Activated naive CD8-positive, alpha-beta T cell (primary cell): ENCODE results near the gene ACAD9.

Experiments used
- H3K27ac Mint-ChIP-seq: one replicate; pipeline ENCODE4 v1.8.0; 2021; ENCODE audit warnings: mixed read lengths
- H3K27me3 Mint-ChIP-seq: one replicate; pipeline ENCODE4 v1.8.0; 2021; ENCODE audit warnings: mixed read lengths
- H3K36me3 Mint-ChIP-seq: one replicate; pipeline ENCODE4 v1.8.0; 2021; ENCODE audit warnings: mixed read lengths
- H3K4me1 Mint-ChIP-seq: one replicate; pipeline ENCODE4 v1.8.0; 2021; ENCODE audit warnings: low read depth, mixed read lengths
- H3K4me3 Mint-ChIP-seq: one replicate; pipeline ENCODE4 v1.8.0; 2021; ENCODE audit warnings: mild to moderate bottlenecking, mixed read lengths
- H3K9me3 Mint-ChIP-seq: one replicate; pipeline ENCODE4 v1.8.0; 2021; ENCODE audit warnings: low read depth, mixed read lengths

Gene ACAD9

DNA sequence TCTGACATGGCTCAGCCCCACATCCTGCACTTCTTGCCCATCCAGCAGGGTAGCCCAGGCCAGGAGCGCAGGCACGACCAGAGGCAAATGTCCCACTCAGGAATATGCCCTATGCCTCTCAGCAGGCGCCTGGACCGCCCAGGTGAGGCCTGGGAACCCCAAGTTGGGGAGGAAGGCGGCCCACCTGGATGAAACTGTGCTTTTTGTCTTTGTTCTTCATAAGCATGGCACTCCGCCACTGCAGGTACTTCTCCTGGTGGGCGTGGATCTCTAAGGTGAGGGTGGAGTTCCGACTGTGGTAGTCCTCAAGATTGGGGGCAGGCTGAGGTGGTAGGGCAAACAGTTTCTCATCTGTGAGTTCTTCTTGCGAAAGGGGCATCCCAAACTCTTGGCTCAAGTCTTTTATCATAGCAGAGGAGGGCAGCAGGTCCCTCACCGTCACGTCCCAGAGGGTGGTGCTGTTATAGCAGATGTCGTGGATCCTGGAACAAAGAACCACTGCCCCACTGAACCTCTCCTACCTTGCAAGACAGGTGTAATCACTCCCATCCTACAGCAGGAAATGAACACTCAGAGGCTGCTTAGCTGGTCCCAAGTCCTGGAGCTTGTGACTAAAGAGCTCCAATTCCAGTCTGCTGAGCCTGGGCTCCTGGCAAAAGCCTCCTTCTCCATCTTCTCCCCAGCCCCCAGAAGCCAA is 53.2 kb downstream of the ACAD9 start:
- Mint-ChIP-seq H3K9me3 (no peaks in the 10 kb centered on the region), H3K4me1 (no peaks in the 10 kb centered on the region), H3K36me3 (no peaks in the 10 kb centered on the region), H3K27me3 (no peaks in the 10 kb centered on the region), H3K27ac (no peak overlapping the region), H3K4me3 (no peak overlapping the region)

DNA sequence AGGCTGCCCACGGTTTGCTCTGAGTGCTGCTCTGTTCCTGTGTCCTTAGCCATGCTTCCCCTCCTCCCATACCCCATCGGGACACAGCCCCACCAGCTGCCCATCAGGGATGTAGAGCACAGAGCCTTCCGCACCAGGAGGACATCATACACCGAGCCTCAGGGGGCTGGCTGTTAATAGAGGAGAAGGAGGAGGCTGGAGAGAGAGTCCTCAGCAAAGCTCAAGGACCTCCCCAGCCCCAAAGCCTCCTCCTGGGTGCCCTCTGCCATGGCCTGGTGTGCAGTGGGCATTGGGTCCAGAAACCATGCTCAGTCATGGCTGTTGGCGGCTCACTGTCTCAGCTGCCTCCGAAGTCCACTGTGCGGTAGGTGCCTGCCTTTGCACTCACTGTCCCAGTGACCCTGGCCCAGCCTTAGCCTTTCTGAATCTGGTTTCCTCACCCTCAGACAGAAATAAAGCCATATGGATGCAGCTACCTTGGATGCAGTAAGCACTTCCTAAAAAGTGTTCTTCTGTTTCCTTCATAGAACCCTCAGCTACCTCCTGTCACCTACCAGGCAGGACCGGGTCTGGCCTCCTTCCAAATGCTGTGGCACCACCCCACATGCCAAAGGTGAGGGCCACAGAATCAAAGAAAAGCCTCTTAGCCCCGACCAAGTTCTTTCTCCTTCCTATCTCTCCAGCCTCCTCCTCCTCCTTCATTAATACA is 53.9 kb downstream of the ACAD9 start:
- no peak overlapping the region for H3K27ac Mint-ChIP-seq
- H3K27me3 Mint-ChIP-seq: no peaks in the 10 kb centered on the region
- H3K9me3 Mint-ChIP-seq: no peaks in the 10 kb centered on the region
- H3K4me1 Mint-ChIP-seq: no peaks in the 10 kb centered on the region
- no peaks in the 10 kb centered on the region for H3K36me3 Mint-ChIP-seq
- no peak overlapping the region for H3K4me3 Mint-ChIP-seq

DNA sequence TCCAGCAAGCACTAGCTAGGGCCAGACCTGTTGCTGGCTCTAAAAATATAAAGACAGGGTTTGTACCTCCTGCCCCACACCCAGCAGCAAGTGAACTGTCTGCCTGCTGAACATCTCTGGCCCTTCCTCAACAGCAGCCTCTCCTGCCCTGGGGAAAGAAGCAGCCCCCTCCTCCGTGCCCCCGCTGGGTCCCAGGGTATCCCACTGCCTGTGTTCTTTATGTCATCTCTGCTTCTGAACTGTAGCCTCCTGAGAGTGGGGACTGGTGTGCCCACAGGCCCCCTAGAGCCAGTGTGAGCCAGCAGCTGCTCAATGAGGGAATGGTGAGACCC is 54.5 kb downstream of the ACAD9 start:
- Mint-ChIP-seq H3K4me1 (no peaks in the 10 kb centered on the region), H3K27ac (no peak overlapping the region), H3K9me3 (no peaks in the 10 kb centered on the region), H3K4me3 (no peak overlapping the region), H3K27me3 (no peaks in the 10 kb centered on the region), H3K36me3 (no peaks in the 10 kb centered on the region)

DNA sequence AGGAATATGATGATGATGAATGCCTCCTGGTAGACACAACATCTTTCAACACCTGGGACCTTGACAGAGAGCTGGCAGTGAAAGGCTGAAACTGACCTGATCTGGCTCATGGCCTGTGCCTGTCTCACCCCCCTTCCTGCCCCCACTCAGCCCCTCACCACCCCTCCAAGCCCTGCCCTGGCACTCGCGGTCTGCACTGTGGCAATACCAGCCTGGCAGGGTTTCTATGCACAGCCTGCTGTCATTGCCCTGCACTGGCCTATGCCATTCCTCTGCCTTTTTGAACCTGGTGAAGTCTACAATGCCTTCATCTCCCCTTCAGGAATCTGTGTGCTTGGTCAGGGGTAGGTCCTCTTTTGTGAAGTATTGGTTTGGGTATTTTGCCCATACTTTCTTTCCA is 56.5 kb downstream of the ACAD9 start:
- Mint-ChIP-seq H3K27me3 (peaks cover 3% of the 10 kb centered on the region), H3K4me3 (no peak overlapping the region), H3K36me3 (no peaks in the 10 kb centered on the region), H3K27ac (no peak overlapping the region), H3K4me1 (no peaks in the 10 kb centered on the region), H3K9me3 (no peaks in the 10 kb centered on the region)

DNA sequence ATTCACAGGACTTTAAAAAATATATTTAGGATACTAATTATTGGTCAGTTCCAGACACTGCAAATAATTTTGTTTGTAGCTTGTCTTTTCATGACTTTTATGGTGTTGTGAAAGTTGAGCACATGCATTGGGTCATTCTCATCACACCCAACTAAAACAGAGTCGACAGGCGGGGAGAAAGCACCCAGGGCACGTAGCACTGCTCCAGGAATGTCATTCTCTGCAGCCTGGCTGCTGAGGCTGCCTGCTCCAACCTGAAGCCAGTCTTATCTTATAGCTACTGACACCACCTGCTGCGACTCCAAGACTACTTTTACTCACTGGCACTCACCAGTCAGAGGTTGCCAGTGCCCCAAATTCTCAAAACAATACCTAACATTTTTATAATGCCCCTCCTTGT is 56.9 kb downstream of the ACAD9 start:
- H3K9me3 Mint-ChIP-seq: no peaks in the 10 kb centered on the region
- no peak overlapping the region for H3K27ac Mint-ChIP-seq
- H3K4me1 Mint-ChIP-seq: no peaks in the 10 kb centered on the region
- peaks cover 3% of the 10 kb centered on the region for H3K27me3 Mint-ChIP-seq
- H3K36me3 Mint-ChIP-seq: no peaks in the 10 kb centered on the region
- no peak overlapping the region for H3K4me3 Mint-ChIP-seq

DNA sequence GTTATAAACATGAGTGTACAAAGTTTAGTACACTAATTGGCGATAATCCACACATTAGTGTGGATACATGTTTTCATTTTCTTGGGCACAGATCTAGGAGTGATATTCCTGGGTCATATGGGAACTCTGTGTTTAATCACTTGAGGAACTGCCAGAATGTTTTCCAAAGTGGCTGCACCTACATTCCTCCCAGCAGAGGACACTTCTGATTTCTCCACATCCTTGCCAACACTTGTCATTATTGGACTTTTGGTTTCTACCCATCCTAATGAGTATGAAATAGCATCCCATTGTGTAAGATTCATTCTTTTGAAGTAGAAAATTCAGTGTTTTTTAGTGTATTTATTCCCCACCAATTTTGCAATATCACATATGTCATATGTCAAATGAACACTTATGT is 60.8 kb downstream of the ACAD9 start:
- Mint-ChIP-seq H3K36me3 (no peaks in the 10 kb centered on the region), H3K27ac (no peak overlapping the region), H3K9me3 (no peaks in the 10 kb centered on the region), H3K4me3 (no peak overlapping the region), H3K27me3 (peaks cover 3% of the 10 kb centered on the region), H3K4me1 (no peaks in the 10 kb centered on the region)

DNA sequence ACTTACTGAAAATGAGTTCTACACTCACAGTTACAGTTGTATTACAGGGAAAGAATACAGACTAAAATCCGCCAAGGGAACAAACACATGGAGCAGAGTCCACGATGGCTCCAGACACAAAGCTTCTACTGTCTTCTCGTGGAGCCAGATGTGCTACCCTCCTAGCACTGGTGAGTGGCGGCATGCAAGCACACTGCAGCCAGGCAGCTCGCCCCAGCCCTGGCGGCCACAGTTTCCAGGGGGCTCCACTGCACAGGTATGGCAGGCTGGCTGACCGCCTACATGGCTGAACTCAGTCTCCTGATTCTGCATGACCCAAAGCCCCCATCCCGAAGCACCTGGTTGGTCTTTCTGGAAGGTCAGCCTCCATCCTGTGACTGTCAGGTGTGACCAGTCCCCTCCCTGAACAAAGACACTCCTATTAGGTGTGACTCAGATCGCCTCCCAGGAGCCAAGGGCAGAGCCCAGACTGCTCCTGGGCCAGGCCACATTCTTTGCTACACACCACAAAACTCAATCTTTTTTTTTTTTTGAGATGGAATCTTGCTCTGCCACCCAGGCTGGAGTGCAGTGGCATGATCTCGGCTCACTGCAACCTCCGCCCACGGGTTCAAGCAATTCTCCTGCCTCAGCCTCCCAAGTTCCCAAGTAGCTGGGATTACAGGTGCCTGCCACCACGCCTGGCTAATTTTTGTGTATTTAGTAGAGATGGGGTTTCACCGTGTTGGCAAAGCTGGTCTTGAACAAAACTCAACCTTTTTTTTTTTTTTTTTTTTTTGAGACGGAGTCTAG is 62.9 kb downstream of the ACAD9 start:
- Mint-ChIP-seq H3K9me3 (no peaks in the 10 kb centered on the region), H3K4me3 (no peak overlapping the region), H3K36me3 (no peaks in the 10 kb centered on the region), H3K4me1 (no peaks in the 10 kb centered on the region), H3K27me3 (peaks cover 3% of the 10 kb centered on the region), H3K27ac (no peak overlapping the region)

DNA sequence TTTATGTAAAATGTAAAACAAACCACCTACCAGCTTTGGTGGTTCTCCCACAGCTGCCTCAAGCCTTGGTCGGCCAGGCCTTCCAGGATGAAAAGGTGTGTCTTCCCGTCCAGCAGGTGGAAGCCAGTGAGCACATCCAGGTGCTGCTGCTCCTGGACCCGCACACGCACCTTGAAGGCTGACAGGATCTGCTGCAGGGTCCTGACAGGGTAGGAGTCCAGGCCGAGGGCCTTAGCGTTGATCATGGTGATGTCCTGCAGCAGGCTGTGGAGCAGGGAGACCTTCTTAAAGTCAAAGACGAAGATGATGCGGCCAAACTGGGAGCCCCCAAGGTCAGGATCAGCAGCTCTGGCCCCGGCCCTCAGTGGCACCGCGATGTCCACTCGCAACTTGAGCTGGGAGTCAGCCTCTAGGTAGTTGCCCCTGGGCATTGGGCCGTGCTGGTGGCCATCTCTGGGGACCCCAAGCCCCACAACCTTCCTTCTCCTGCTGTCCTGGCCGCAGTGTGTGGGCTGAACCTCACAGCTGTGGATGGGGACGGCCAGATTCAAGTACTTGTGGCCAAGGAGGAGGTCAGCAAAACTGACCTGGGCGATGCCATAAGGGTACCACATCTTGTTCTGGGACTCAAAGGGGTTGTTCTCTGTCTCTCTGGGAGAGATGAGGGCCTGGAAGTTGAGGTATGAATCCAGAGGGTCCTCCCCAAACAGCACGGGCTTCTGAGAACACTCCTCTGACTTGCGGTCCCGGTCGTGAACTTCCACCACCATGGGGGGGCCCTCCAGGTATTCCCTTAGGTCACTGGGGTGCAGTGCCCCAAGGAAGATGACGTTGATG is 65.8 kb downstream of the ACAD9 start:
- Mint-ChIP-seq H3K36me3 (no peaks in the 10 kb centered on the region), H3K27me3 (peaks cover 2% of the 10 kb centered on the region), H3K4me3 (no peak overlapping the region), H3K27ac (no peak overlapping the region), H3K9me3 (no peaks in the 10 kb centered on the region), H3K4me1 (no peaks in the 10 kb centered on the region)

DNA sequence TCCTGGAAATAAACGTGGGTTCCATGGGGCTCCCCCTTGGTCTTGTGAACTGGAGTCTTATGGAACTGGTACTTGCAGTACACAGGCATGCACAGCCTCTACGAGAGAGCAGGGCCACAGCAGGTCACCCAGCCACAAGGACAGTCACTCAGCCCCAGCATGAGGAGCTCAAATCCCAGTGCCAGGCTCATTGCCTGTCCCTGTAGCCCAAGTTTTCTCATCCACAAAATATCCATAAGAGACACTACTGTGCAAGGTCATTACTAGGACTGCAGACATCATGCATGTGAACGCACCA is 66.4 kb downstream of the ACAD9 start:
- Mint-ChIP-seq H3K4me1 (no peaks in the 10 kb centered on the region), H3K27me3 (no peaks in the 10 kb centered on the region), H3K27ac (no peak overlapping the region)

DNA sequence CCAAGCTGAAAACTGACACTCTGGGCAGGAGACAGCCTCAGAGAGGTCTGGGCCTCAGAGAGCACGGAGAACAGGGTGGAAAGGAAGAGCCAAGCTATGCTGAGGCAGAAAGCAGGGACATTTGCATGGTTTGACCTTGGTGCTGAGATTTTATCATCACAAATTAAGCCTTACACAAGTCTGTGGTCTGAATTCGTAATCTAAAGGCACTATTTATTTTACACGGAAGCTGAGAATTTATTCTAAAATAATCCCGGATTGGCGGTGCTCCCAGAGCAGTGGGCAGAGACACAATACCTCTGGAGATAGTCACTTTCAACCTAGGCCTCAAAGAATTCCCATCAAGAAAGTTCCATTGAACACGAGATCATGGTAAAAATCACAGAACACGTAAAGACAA is 67.0 kb downstream of the ACAD9 start:
- Mint-ChIP-seq H3K9me3 (no peaks in the 10 kb centered on the region), H3K4me1 (no peaks in the 10 kb centered on the region), H3K27me3 (no peaks in the 10 kb centered on the region), H3K27ac (no peak overlapping the region), H3K36me3 (no peaks in the 10 kb centered on the region), H3K4me3 (no peak overlapping the region)

More for the DNA sequence above, 66.4 kb downstream of the ACAD9 start:
- no peak overlapping the region for H3K4me3 Mint-ChIP-seq
- no peaks in the 10 kb centered on the region for H3K36me3 Mint-ChIP-seq
- no peaks in the 10 kb centered on the region for H3K9me3 Mint-ChIP-seq

DNA sequence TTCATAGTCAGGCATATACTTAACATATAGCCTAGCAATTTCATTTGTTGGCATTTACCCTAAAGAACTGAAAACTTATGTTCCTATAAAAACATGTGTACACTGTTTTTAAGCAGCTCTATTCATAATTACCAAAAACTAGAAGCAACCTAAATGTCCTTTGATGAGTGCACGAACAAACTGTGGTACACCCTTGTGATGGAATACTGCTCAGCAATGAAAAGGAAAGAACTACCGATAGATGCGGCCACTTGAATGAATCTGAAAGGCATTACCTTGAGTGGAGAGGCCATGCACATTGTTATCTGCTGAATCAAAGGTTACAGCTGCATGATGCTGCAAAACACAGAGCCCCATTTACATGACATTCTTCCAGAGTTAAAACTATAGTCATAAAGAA is 69.7 kb downstream of the ACAD9 start:
- no peak overlapping the region for H3K27ac Mint-ChIP-seq
- H3K9me3 Mint-ChIP-seq: no peaks in the 10 kb centered on the region
- H3K27me3 Mint-ChIP-seq: no peaks in the 10 kb centered on the region
- no peaks in the 10 kb centered on the region for H3K36me3 Mint-ChIP-seq
- no peak overlapping the region for H3K4me3 Mint-ChIP-seq
- H3K4me1 Mint-ChIP-seq: no peaks in the 10 kb centered on the region

DNA sequence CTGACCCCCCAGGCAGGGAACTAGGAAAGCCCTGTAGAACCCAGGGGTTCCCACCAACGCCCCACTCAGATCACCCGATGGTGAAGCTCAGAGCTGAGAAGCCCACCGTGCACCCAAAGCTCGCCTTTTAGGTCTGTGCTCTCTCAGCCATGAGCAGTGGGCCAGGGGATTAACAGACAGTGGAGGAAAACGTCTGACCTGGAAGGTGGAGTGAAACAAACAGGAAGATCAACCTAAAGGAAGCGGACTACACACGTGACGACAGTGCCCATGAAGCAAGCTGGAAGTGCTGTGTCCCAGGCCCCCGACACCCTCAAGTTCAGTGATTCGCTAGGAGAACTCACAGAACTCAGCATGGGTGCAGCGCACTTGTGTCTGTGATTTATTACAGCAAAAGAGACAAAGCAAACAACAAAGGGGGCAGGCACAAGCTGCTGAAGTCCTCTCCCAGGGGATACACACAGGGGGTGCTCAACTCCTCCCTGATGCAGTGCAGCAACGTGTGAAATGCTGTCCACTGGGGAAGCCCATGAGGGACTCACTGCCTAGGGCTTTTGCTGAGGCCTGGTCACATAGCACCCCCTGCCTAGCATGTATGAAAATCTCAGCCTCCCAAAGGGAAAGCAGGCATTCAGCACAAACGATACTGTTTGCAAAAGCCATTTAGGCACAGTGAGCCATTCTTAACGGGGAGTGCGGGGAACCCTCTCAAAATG is 71.0 kb downstream of the ACAD9 start:
- no peaks in the 10 kb centered on the region for H3K9me3 Mint-ChIP-seq

DNA sequence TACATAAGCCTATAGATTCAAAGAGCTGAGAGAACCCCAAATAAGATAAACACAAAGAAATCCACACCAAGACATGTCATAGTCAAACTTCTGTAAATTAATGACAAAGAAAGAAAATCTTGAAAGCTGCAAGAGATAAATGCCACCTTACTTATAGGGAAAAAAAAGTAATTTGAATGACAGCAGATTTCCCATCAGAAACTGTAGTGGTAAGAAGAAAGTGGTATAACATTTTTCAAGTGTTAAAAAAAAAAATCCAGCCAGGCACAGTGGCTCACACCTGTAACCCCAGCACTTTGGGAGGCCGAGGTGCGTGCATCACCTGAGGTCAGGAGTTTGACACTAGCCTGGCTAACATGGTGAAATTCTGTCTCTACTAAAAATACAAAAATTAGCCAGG is 77.0 kb downstream of the ACAD9 start:
- Mint-ChIP-seq H3K27me3 (no peaks in the 10 kb centered on the region), H3K27ac (no peak overlapping the region), H3K4me3 (no peak overlapping the region), H3K9me3 (peaks cover 4% of the 10 kb centered on the region), H3K36me3 (peaks cover 3% of the 10 kb centered on the region), H3K4me1 (no peaks in the 10 kb centered on the region)

More for the DNA sequence above, 71.0 kb downstream of the ACAD9 start:
- Mint-ChIP-seq H3K27me3 (no peaks in the 10 kb centered on the region), H3K4me1 (no peaks in the 10 kb centered on the region), H3K4me3 (no peak overlapping the region), H3K27ac (no peak overlapping the region), H3K36me3 (no peaks in the 10 kb centered on the region)
